Kasumi-1 (cell line): ENCODE data around the gene WNT3A.
"Not testable (repeated sequence)": the region's sequence is repeated elsewhere in the genome, so short reads cannot be mapped to it uniquely, and the experiment has no call there.

Experiments used
- DNase-seq, 2 experiments: peaks; one replicate each; lab custom pipeline; 2025; lab: John Stamatoyannopoulos, UW

Gene WNT3A

DNA sequence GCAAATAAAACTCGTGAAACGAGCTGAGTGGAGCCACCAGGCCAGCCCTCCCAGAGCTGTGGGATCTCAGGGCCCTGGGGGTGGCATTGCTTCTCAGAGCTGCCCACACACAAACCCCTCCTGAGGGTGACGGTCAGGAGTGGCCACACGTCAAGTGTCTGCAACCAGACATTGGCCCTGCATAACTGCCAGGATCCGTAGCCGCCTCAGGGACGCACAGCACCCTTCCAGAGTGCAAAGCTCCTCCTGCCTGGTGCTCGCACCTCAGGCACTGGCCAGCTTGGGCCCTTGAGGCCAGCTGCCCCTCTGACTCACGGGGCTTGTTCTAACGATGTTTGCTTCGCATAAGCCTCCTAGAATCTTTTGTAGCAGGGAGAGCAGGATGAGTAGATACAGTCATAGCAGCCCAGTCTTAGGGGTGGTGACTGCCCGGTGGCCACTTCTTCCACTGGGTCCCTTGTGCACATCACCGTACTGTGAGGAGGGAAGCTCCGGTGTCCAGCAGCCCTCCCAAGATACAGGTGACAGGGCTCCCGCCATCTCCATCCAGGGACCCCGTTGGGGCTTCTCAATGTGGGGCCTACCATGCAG lies 5.0 kb downstream of the WNT3A start:
- no peak for DNase-seq

GRCh38 chr1:228012555-228012954 lies 5.8 kb downstream of the WNT3A start:
- DNase-seq: no peak

DNA sequence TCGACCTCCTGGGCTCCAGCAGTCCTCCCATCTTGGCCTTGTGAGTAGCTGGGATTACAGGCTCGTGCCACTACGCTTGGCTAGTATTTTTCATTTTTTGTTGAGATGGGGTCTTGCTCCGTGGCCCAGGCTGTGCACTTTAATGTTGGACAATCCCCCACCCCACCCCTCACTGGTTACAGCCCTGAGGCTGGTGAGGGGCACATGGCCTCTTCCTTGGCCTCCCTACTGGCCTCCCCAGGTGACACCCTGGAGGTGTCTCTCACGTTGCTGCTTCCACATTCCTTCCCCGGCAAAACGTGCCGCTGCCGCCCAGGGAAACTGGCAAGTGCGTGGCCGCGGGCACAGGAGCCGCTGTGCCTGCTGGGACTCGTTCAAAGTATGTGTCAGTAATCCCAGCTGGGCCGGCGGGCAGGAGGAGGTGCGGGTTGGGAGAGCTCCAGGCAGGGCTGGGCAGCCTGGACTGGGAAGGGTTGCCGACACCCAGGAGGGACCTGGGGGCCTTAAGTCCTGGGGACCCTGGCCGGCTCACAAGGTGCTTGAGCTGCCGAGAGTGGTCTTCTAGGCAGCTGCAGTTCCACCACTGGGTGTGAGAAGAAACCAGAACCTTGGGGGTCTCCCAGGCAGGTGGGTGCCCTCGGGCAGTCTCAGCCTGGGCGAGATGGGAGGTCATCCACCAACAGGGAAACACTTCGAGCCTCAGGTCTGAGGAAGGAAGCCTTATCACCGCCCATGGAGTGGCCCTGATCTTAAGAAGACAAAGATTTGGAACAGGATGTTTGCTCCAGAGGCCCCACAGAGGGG lies 6.5 kb downstream of the WNT3A start:
- DNase-seq: no peak

- no peak for DNase-seq
Observed at GRCh38 chr1:228013935-228014930, 7.4 kb downstream of the WNT3A start.

GRCh38 chr1:228015276-228016180 lies 8.7 kb downstream of the WNT3A start:
- no peak for DNase-seq

DNA sequence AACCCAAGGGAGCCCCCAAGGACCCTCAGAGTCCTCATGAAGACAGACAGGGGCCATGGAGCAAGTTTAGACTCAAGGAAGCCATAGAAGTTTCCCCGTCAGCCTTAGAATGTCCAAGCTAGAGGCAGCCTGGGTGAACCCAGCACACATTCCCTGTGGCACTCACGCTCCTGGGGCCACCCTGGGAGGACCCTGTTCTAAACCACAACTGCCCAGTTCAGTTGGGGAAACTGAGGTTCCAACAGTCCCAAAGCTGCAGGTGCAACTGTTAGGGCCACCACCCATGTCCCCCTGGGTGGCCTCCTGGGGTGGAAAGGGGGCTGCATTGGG lies 9.3 kb downstream of the WNT3A start:
- no peak for DNase-seq

GRCh38 chr1:228016653-228017355 lies 10.0 kb downstream of the WNT3A start:
- DNase-seq: no peak

DNA sequence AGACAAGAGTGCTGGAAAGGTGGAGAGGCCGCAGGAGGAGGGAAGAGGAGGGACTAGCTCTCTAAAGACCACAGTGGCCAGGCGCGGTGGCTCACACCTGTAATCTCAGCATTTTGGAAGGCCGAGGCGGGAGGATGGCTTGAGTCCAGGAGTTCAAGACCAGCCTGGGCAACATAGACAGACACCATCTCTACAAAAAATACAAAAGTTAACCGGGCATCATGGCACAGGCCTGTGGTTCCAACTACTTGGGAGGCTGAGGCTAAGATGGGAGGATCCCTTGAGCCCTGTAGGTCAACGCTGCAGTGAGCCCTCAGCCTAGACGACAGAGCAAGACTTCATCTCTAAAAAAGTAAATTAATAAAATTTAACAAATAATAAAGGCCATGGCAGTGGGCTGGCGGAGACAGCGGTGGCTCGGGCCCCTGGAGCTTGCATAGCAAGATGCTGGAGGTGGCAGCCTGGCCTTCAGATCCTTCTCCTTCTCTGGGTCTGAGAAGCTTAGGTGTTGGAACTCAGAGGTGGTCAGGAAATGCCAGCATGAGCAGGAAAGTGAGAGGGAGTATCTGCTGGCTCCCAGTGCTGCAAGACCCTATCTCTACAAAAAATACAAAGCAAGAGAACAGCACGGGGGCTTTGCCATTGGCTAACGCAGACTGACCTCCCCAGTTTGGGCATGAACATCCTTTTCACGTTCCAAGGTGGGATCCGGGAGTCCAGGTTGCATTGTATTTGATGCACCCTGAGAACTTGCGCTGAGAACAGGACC lies 10.7 kb downstream of the WNT3A start:
- DNase-seq: no peak

DNA sequence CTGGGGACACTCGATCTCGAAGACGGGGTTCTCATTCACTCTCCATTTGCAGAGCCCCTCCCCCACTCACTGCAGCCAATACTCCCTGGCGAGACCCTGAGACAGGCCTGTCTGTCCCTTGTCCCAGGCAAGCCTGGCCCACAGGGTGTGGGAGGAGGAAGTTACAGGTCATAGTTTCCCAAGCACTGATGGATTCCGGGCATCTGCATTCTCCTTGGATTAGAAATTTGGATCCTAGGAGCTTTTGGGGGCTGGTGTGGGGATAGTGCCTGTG lies 11.3 kb downstream of the WNT3A start:
- DNase-seq: no peak

- DNase-seq: no peak
Observed at GRCh38 chr1:228018961-228019721, 12.3 kb downstream of the WNT3A start.

GRCh38 chr1:228019722-228020083 lies 12.9 kb downstream of the WNT3A start:
- DNase-seq: not testable (repeated sequence)

GRCh38 chr1:228020686-228021354 lies 14.0 kb downstream of the WNT3A start:
- no peak for DNase-seq

GRCh38 chr1:228021355-228022030 lies 14.7 kb downstream of the WNT3A start:
- no peak for DNase-seq

DNA sequence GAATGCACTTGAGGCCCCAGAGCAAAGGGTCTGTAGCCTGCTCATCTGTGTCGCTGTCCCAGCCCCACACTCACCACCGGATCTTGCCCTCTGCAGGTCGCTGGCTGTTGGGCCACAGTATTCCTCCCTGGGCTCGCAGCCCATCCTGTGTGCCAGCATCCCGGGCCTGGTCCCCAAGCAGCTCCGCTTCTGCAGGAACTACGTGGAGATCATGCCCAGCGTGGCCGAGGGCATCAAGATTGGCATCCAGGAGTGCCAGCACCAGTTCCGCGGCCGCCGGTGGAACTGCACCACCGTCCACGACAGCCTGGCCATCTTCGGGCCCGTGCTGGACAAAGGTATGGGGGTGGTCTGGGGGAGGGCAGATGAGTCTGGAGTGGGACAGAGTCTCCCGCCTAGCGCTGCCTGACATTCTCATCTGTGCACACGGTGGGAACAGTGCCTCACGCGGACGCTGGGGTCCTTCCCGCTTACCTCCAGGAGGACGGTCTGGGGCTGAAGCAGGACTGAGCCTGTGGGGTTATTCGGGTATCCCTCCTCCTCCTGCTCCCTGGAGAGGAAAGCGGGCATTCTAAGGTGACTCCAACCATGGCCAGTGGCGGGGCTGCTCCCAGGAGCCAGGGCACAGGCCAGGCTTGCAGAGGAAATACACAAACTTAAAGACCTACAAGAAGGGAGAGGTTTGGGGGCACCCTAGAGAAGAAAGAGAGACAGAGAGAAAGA lies 15.9 kb downstream of the WNT3A start:
- DNase-seq: no peak

DNA sequence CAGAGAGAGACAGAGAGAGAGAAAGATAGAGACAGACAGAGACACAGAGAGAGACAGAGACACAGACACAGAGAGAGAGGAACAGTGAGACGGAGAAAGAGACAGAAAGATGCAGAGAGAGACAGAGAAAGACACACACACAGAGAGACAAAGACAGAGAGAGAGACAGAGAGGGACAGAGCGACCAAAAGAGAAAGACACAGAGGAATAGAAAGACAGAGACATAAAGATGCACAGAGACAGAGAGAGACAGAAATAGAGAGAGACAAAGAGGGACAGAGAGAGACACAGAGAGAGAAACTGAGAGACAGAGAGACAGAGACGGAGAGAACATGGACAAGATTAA lies 16.5 kb downstream of the WNT3A start:
- no peak for DNase-seq

- no peak for DNase-seq
Observed at GRCh38 chr1:228029281-228029680, 22.5 kb downstream of the WNT3A start.

- DNase-seq: no peak
Observed at GRCh38 chr1:228030451-228031201, 23.8 kb downstream of the WNT3A start.
